Activated CD4-positive, alpha-beta memory T cell treated with anti-CD3 and anti-CD28 coated beads, Interleukin-2, amount 10 ng/mL, durations not matched to agents 7 days and 5 days (primary cell): Measurements from ENCODE around the gene LTA. TPM values are rescaled to one million over a fixed set of nuclear protein-coding genes. Genes with fewer than 3 reads are reported as not detected.
A peak's percentile ranks its signal among the peaks of the same experiment; 100 is the strongest.

Source experiments
- CTCF ChIA-PET: fragments of 350-600 bp; sonication (Branson Sonifier 250); formaldehyde crosslinking; loops from one replicate; lab custom pipeline; 2021; ENCODE audit warnings: antibody characterized with exemption, inconsistent platforms; lab: Charles Lee
- POLR2A ChIA-PET: fragments of 350-600 bp; sonication (Branson Sonifier 250); formaldehyde crosslinking; loops from one replicate; lab custom pipeline; 2021; ENCODE audit warnings: antibody characterized with exemption; lab: Charles Lee
- DNase-seq: peaks from one replicate; pipeline ENCODE4 v3.0.0-alpha.2; 2020
- H3K27ac Mint-ChIP-seq: one replicate; pipeline ENCODE4 v1.8.0; 2021; ENCODE audit warnings: mild to moderate bottlenecking, mixed read lengths
- H3K27me3 Mint-ChIP-seq: one replicate; pipeline ENCODE4 v1.8.0; 2021; ENCODE audit warnings: mixed read lengths
- H3K36me3 Mint-ChIP-seq: one replicate; pipeline ENCODE4 v1.8.0; 2021; ENCODE audit warnings: low read depth, mixed read lengths
- H3K4me1 Mint-ChIP-seq: one replicate; pipeline ENCODE4 v1.8.0; 2021; ENCODE audit warnings: mixed read lengths
- H3K4me3 Mint-ChIP-seq: one replicate; pipeline ENCODE4 v1.8.0; 2021; ENCODE audit warnings: mild to moderate bottlenecking, mixed read lengths
- H3K9me3 Mint-ChIP-seq: one replicate; pipeline ENCODE4 v1.8.0; 2021; ENCODE audit warnings: mixed read lengths
- total RNA-seq, 2 experiments: library from RNA; stranded (reverse); gene quantifications; one replicate each; pipeline ENCODE4 v1.2.3, GENCODE V29; 2021

Gene LTA
- total RNA-seq, 2 experiments from 2014 or later, result 37.2 to 38.4 TPM

GRCh38 chr6:31575335-31575901, 3.3 kb downstream of the LTA start, which contains the start of gene TNF:
TNF (plus strand) TSS chr6:31575565; CDS start chr6:31575742, 177 bp downstream.
- Mint-ChIP-seq H3K4me1 (peaks cover 73% of the 10 kb centered on the region), H3K27ac (peak within 1 kb of the TSS; percentile 96), H3K9me3 (no peaks in the 10 kb centered on the region), H3K4me3 (peak within 1 kb of the TSS; percentile 94), H3K36me3 (peaks cover 56% of the 10 kb centered on the region), H3K27me3 (peaks cover 2% of the 10 kb centered on the region)
- ChIA-PET POLR2A (interaction anchor here (0.6 to 36.9 kb wide), 20 partner anchors 3 to 1396 kb away, joined by 3 to 1578 read pairs (median 6); partner anchors contain the start of genes ATP6V1G2, BAG6, C6orf47 and CLIC1), CTCF (interaction anchor here (0.7 to 18.7 kb wide), 8 partner anchors 9 to 260 kb away, joined by 3 to 640 read pairs (median 18); partner anchors contain the start of genes ATP6V1G2, DDX39B, LST1 and LTB)
- DNase-seq, result peak; percentile 91

DNA sequence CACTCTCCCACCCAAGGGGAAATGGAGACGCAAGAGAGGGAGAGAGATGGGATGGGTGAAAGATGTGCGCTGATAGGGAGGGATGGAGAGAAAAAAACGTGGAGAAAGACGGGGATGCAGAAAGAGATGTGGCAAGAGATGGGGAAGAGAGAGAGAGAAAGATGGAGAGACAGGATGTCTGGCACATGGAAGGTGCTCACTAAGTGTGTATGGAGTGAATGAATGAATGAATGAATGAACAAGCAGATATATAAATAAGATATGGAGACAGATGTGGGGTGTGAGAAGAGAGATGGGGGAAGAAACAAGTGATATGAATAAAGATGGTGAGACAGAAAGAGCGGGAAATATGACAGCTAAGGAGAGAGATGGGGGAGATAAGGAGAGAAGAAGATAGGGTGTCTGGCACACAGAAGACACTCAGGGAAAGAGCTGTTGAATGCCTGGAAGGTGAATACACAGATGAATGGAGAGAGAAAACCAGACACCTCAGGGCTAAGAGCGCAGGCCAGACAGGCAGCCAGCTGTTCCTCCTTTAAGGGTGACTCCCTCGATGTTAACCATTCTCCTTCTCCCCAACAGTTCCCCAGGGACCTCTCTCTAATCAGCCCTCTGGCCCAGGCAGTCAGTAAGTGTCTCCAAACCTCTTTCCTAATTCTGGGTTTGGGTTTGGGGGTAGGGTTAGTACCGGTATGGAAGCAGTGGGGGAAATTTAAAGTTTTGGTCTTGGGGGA, 4.0 kb downstream of the LTA start:
- Mint-ChIP-seq H3K4me1 (peaks cover 69% of the 10 kb centered on the region), H3K36me3 (peaks cover 61% of the 10 kb centered on the region), H3K27me3 (no peaks in the 10 kb centered on the region), H3K9me3 (no peaks in the 10 kb centered on the region), H3K4me3 (peak overlapping the region; percentile 94), H3K27ac (peak overlapping the region; percentile 96)
- ChIA-PET CTCF (interaction anchor here (0.8 to 18.7 kb wide), 8 partner anchors 8 to 259 kb away, joined by 3 to 640 read pairs (median 20); partner anchors contain the start of genes ATP6V1G2, DDX39B, LST1 and LTB), POLR2A (interaction anchor here (0.6 to 36.9 kb wide), 20 partner anchors 4 to 1395 kb away, joined by 3 to 1578 read pairs (median 6); partner anchors contain the start of genes ATP6V1G2, BAG6, C6orf47 and CLIC1)
- DNase-seq, result no peak

- Mint-ChIP-seq H3K36me3 (peaks cover 71% of the 10 kb centered on the region), H3K4me3 (peak overlapping the region; percentile 94), H3K9me3 (no peaks in the 10 kb centered on the region), H3K27ac (peak overlapping the region; percentile 96), H3K4me1 (peaks cover 60% of the 10 kb centered on the region), H3K27me3 (no peaks in the 10 kb centered on the region)
- ChIA-PET POLR2A (interaction anchor here (1.0 to 36.9 kb wide), 13 partner anchors 5 to 1394 kb away, joined by 3 to 1578 read pairs (median 21); partner anchors contain the start of genes ATP6V1G2, BAG6, C6orf47 and CLIC1), CTCF (interaction anchor here (0.5 to 18.7 kb wide), 8 partner anchors 8 to 77 kb away, joined by 3 to 640 read pairs (median 20); partner anchors contain the start of genes ATP6V1G2, DDX39B, LST1 and LTB)
- peak; percentile 86 for DNase-seq
Observed at GRCh38 chr6:31576897-31577578, 4.9 kb downstream of the LTA start.

- POLR2A ChIA-PET, result interaction anchor here (1.4 to 36.9 kb wide), 10 partner anchors 5 to 1394 kb away, joined by 4 to 1578 read pairs (median 52); partner anchors contain the start of genes ATP6V1G2, BAG6, CLIC1 and DDX39B
Observed at GRCh38 chr6:31577579-31577966, 5.5 kb downstream of the LTA start.

DNA sequence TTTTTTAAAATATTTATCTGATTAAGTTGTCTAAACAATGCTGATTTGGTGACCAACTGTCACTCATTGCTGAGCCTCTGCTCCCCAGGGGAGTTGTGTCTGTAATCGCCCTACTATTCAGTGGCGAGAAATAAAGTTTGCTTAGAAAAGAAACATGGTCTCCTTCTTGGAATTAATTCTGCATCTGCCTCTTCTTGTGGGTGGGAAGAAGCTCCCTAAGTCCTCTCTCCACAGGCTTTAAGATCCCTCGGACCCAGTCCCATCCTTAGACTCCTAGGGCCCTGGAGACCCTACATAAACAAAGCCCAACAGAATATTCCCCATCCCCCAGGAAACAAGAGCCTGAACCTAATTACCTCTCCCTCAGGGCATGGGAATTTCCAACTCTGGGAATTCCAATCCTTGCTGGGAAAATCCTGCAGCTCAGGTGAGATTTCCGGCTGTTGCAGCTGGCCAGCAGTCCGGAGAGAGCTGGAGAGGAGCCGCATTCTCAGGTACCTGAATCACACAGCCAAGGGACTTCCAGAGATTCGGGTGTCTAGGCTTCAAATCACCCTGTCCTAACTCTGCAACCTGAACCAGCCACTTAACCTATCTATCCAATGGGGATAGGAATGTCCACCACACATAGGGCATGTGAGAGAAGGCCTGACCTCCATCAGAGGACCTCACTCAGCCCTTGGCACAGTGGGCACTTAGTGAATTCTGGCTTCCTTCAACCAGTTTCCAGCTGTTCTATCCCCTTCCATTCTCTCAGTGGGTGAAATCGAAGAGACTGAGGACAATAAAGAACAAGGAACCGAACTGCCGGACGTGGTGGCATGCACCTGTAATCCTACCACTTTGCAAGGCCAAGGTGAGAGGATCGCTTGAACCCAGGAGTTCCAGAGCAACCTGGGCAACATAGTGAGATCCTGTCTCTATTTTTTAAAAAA, 6.4 kb downstream of the LTA start:
- peaks cover 76% of the 10 kb centered on the region for H3K36me3 Mint-ChIP-seq
- ChIA-PET CTCF (interaction anchor here (5.2 to 18.7 kb wide), 5 partner anchors 6 to 32 kb away, joined by 28 to 640 read pairs (median 70); partner anchors contain the start of genes ATP6V1G2, DDX39B, LST1 and LTA), POLR2A (interaction anchor here (1.4 to 36.9 kb wide), 8 partner anchors 6 to 86 kb away, joined by 3 to 1578 read pairs (median 106); partner anchors contain the start of genes ATP6V1G2, BAG6, DDX39B and GPANK1)
- peaks cover 57% of the 10 kb centered on the region for H3K4me1 Mint-ChIP-seq
- H3K27ac Mint-ChIP-seq, result peak overlapping the region; percentile 94
- peak; percentile 32 for DNase-seq
- no peaks in the 10 kb centered on the region for H3K9me3 Mint-ChIP-seq
- H3K4me3 Mint-ChIP-seq, result peak overlapping the region; percentile 91
- H3K27me3 Mint-ChIP-seq, result no peaks in the 10 kb centered on the region

More at GRCh38 chr6:31577579-31577966, 5.5 kb downstream of the LTA start:
- Mint-ChIP-seq H3K4me1 (peaks cover 58% of the 10 kb centered on the region), H3K27me3 (no peaks in the 10 kb centered on the region), H3K36me3 (peaks cover 73% of the 10 kb centered on the region), H3K4me3 (peak overlapping the region; percentile 94), H3K27ac (peak overlapping the region; percentile 96), H3K9me3 (no peaks in the 10 kb centered on the region)
- CTCF ChIA-PET, result interaction anchor here (1.7 to 18.7 kb wide), 5 partner anchors 7 to 76 kb away, joined by 5 to 640 read pairs (median 70); partner anchors contain the start of genes ATP6V1G2, DDX39B, LST1 and LTB
- DNase-seq, result no peak

DNA sequence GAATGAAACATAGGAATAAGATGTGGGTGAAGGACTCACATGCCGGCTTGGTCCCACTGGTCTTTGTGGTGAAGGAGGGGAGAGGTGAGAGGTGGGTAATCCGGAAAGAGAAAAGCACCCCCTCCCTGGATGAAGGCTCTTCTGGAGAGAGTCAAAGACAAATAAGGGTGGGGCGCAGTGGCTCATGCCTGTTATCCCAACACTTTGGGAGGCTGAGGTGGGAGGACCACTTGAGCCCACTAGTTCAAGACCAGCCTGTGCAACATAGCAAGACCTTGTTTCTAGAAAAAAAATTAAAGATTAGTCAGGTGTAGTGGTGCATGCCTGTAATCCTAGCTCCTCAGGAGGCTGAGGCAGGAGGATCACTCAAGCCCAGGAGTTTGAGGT, 7.0 kb downstream of the LTA start:
- Mint-ChIP-seq H3K4me1 (peaks cover 57% of the 10 kb centered on the region), H3K36me3 (peaks cover 79% of the 10 kb centered on the region), H3K27ac (peak overlapping the region; percentile 94), H3K4me3 (peak overlapping the region; percentile 91), H3K27me3 (no peaks in the 10 kb centered on the region), H3K9me3 (no peaks in the 10 kb centered on the region)
- DNase-seq, result no peak
- POLR2A ChIA-PET, result interaction anchor here (1.4 to 36.9 kb wide), 7 partner anchors 6 to 85 kb away, joined by 3 to 1578 read pairs (median 162); partner anchors contain the start of genes ATP6V1G2, BAG6, DDX39B and GPANK1
- CTCF ChIA-PET, result interaction anchor here (7.7 to 18.7 kb wide), 3 partner anchors 10 to 33 kb away, joined by 63 to 640 read pairs (median 400); partner anchors contain the start of genes ATP6V1G2, DDX39B, LTA and NCR3

DNA sequence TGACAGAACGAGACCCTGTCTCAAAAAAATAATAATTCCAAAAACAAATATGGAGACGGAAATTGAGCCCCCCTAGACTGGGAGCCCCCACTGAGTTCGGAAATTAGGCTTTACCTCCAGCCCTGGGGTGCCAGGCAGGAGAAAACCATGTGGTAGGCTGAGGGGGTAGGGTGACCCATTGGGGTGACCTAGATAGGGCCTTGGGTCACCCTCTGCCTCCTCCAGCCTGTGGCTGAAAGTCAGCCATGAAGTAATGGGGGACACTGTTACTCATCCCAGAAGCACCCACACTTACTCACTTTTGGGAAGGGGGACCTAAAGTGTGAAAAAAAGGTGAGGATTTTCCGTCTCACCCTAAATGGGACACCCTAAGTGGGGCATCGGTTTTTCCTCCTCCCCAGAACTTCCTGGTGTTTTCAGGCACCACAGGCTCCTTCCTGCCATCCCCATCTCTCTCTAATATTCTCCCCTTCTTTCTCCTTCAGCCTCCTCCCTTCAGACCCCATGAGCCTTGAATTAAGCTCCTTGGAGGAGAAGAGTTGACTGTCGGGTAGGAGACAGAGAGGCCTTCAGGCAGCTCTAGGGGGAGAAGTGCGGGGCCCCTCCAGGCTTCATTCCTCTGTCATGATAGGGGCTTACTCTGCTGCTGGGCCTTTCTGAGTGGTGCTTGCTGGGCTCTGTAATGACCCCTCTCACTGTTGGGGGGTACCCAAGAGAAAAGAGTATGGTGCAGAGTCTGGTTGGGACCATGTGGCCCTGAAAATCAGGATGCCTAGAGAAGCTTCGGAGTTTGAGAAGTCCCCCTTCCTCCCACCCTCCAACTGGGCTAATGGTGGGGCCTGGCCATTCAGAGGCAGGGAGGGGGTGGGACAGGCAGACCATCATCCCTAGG, 7.7 kb downstream of the LTA start:
- H3K36me3 Mint-ChIP-seq, result peaks cover 79% of the 10 kb centered on the region
- H3K4me1 Mint-ChIP-seq, result peaks cover 55% of the 10 kb centered on the region
- ChIA-PET CTCF (interaction anchor here (1.0 to 18.7 kb wide), 9 partner anchors 10 to 250 kb away, joined by 4 to 640 read pairs (median 8); partner anchors contain the start of genes ATP6V1G2, BAG6, C6orf47 and DDX39B), POLR2A (interaction anchor here (1.6 to 36.9 kb wide), 7 partner anchors 5 to 159 kb away, joined by 6 to 1578 read pairs (median 162); partner anchors contain the start of genes ATP6V1G2, CLIC1, DDX39B and GPANK1)
- peak; percentile 45 for DNase-seq
- H3K27ac Mint-ChIP-seq, result peak overlapping the region; percentile 94
- no peaks in the 10 kb centered on the region for H3K9me3 Mint-ChIP-seq
- no peaks in the 10 kb centered on the region for H3K27me3 Mint-ChIP-seq
- H3K4me3 Mint-ChIP-seq, result peak overlapping the region; percentile 91

DNA sequence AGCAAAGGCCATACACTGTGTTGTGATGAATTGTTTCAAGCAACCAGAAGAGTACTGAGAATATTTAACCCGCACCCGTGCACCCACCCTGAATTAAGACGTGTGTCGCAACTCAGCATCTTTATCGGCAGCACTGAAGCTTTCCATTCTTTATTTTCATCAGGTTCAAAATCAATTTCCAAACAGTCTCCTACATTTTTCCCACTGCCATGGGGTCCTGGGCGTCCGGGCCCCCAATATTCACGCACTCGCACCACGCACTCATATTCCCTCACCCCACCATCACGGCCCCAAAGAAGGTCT, 8.3 kb downstream of the LTA start:
- DNase-seq, result no peak
- H3K36me3 Mint-ChIP-seq, result peaks cover 78% of the 10 kb centered on the region
- CTCF ChIA-PET, result interaction anchor here (1.0 to 18.7 kb wide), 9 partner anchors 11 to 250 kb away, joined by 4 to 640 read pairs (median 8); partner anchors contain the start of genes ATP6V1G2, BAG6, C6orf47 and DDX39B

GRCh38 chr6:31580807-31581433, 8.8 kb downstream of the LTA start:
- peaks cover 77% of the 10 kb centered on the region for H3K36me3 Mint-ChIP-seq
- peak overlapping the region; percentile 94 for H3K27ac Mint-ChIP-seq
- peak overlapping the region; percentile 91 for H3K4me3 Mint-ChIP-seq
- H3K4me1 Mint-ChIP-seq, result peaks cover 58% of the 10 kb centered on the region
- POLR2A ChIA-PET, result interaction anchor here (0.9 to 36.9 kb wide), 11 partner anchors 4 to 1257 kb away, joined by 3 to 1578 read pairs (median 15); partner anchors contain the start of genes ATP6V1G2, CLIC1, CSNK2B and DDX39B
- no peaks in the 10 kb centered on the region for H3K9me3 Mint-ChIP-seq
- H3K27me3 Mint-ChIP-seq, result no peaks in the 10 kb centered on the region
- CTCF ChIA-PET, result interaction anchor here (1.0 to 18.7 kb wide), 11 partner anchors 11 to 249 kb away, joined by 3 to 640 read pairs (median 4); partner anchors contain the start of genes ATP6V1G2, BAG6, C6orf47 and DDX39B
- peak; percentile 89 for DNase-seq

More for the DNA sequence above, 8.3 kb downstream of the LTA start:
- peak overlapping the region; percentile 91 for H3K4me3 Mint-ChIP-seq
- peaks cover 55% of the 10 kb centered on the region for H3K4me1 Mint-ChIP-seq
- H3K9me3 Mint-ChIP-seq, result no peaks in the 10 kb centered on the region
- POLR2A ChIA-PET, result interaction anchor here (0.9 to 36.9 kb wide), 9 partner anchors 5 to 158 kb away, joined by 6 to 1578 read pairs (median 32); partner anchors contain the start of genes ATP6V1G2, CLIC1, DDX39B and GPANK1
- peak overlapping the region; percentile 94 for H3K27ac Mint-ChIP-seq
- no peaks in the 10 kb centered on the region for H3K27me3 Mint-ChIP-seq
